Activated naive CD4-positive, alpha-beta T cell treated with anti-CD3 and anti-CD28 coated beads, Interleukin-2, amount 50 U/mL, for 16 hours (primary cell): ENCODE data around the gene SRMS.

Source experiments
- DNase-seq: peaks from one replicate; pipeline ENCODE4 v3.0.0-alpha.2; 2020

SRMS gene

DNA sequence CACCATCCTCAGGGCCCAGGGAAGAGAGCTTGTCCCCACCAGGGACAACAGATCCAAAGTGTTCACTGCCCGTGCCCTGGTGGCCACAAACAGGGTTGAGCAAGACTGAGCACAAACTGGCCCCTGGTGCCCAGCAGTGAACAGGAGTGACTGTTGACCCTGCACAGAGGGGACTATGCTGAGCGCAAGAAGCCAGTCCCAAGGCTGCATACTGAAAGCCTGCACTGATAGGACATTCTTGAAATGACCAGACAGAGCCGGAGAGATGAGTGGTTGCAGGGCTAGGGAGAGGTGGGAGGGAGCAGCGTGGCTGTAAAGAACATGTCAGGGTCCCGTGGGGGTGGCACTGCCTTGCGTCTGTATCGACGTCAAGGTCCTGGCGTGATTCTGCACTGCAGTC, 3.5 kb upstream of the SRMS start:
- DNase-seq: no peak

DNA sequence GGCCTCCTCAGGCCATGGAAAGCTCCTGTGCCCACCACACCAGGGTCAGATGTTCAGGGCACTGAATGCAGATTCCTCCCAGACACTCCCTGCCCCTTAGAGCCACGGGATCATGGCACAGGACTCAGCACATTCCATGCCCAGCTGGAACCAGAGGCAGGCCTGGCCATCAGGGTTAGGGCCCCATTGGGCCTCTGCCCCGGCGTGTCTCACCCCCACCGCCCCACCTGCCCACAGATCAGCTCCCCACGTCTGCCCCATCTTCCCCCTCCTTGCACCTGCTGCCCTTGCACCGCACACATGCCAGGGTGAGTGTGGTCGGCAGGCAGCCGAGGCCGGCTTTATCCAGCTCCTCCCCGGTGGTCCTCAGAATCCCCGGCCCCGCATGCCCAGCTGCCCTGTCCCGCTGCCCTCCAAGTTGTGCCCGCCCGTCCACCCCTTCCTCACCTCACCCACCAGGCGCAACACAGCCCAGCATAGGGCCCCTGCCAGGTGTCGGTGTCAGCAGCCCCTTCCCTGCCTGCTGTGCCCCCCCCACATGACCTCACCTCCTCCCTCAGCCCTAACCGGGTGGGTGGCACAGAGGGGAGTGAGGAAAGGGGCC, 2.2 kb upstream of the SRMS start:
- no peak for DNase-seq

DNA sequence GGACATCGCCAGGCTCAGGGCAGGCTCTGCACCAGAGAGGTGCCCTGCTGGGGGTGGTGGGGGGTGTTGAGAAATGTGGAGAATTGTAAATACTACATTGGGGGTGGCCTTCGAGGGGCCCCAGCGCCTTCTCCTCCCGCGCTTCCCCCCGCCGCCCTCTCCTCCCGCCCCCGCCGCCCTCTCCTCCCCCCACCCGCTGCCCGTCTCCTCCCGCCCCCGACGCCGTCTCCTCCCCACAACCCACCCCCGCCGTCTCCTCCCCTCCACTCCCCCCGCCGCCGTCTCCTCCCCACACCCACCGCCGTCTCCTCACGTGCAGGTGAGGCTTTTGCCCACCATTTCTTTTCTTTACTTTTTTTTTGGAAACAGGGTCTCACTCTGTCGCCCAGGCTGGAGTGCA, 1.5 kb upstream of the SRMS start:
- DNase-seq: no peak

DNA sequence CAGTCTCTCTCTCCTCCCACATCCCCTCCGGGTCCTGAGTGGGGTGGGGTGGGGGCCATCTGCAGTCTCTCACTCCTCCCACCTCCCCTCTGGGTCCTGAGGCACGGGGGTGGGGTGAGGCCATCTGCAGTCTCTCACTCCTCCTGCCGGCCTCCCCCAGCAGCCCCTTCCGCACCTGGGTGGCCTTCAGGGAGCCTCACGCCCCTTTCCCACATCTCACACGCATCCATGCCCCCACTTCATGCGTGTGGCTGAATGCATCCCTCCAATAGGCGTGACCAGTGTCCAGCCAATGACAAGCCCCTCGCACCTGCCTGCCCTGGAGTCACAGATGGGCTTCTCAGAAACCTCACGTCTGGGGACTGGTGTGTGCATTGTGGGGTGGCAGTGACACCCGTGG, 993 bp upstream of the SRMS start:
- no peak for DNase-seq

- no peak for DNase-seq
Measured at GRCh38 chr20:63546956-63547724, 409 bp downstream of the SRMS start.

- no peak for DNase-seq
Measured at GRCh38 chr20:63546256-63546955, 1.1 kb downstream of the SRMS start.

GRCh38 chr20:63545814-63546213, 1.7 kb downstream of the SRMS start:
- DNase-seq: no peak

- no peak for DNase-seq
Measured at GRCh38 chr20:63544958-63545516, 2.5 kb downstream of the SRMS start.

GRCh38 chr20:63544241-63544957, 3.1 kb downstream of the SRMS start:
- no peak for DNase-seq

DNA sequence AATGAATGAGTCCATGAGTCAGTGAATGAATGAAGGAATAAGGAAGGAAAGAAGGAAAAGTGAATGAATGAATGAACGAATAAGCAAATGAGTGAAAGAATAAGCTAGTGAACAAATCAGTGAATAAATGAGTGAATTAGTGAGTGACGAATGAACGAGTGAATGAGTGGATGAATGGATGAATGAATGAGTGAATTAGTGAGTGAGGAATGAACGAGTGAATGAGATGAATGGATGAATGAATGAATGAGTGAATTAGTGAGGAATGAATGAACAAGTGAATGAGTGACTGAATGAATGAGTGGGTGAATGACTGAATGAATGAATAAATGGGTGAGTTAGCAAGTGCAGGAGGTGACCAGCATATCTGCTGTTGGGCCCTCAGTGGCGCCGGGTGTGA, 3.8 kb downstream of the SRMS start:
- DNase-seq: no peak

DNA sequence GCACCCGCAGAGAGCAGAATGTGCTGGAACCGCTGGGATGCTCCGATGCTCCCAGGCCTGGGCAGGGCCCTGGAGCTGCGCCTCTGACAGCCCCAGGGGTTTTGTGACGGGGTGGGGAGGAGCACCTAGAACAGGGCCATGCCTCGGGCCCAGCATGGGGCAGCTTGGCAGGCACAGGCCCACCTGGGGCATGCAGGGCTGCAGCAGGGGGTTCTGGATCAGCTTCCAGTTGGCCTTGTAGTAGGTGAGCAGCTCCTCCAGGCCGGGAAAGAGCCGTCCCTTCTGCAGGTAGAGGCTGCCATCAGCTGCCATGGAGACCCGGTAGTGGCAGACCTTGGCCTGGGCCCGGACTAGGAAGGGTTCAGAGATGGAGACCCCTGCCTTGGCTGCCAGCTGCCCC, 4.4 kb downstream of the SRMS start:
- DNase-seq: no peak

- DNase-seq: no peak
Measured at GRCh38 chr20:63542696-63543095, 4.9 kb downstream of the SRMS start.

GRCh38 chr20:63542031-63542559, 5.5 kb downstream of the SRMS start:
- DNase-seq: no peak

DNA sequence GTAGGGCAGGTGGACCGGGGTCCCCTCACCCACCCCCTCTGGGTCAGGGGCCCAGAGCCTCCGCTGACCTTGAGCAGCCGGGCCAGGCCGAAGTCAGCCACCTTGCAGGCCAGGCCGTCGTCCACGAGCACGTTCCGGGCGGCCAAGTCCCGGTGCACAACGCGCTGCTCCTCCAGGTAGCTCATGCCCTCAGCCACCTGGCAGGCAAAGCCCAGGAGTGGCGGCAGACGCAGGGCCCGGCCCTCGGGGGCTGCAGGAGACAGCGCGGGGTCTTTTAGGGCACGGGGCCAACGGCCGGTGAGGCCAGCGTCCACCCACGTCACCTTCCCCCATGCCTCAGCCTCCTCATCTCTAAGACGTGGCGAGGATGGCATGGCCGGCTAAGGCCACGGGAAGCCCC, 6.2 kb downstream of the SRMS start:
- no peak for DNase-seq

DNA sequence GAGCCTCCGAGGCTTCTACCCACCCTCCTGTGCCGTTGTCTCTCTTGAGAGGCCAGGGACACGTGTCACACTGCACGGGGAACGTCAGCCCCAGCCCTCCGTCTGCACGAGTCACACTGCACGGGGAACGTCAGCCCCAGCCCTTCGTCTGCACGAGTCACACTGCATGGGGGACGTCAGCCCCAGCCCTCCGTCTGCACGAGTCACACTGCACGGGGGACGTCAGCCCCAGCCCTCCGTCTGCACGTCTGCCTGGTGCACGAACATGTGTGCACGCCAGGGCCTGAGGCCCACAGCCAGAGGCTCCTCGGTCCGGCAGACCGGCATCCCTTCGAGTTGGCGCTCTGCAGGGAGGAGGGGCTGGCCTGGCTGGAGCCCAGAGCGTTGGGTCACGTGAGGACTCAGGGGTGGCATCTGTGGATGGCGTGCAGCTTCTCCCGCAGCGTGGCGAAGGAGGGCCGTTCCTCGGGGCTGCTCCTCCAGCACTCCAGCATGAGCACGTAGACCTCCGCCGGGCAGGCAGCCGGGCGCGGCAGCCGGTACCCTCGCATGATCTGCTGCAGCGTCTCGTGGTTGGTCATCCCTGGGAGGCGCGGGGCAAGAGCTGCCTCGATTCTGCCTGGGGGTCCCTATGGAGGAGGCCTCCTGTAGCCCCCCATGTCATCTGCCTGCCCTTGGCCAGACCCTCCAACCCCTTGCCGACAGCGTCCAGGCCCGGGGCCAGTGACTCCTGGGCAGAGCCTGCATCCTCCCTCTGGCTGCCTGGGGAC, 6.9 kb downstream of the SRMS start:
- no peak for DNase-seq

GRCh38 chr20:63539441-63540370, 7.8 kb downstream of the SRMS start:
- DNase-seq: no peak

- no peak for DNase-seq
Measured at GRCh38 chr20:63539092-63539430, 8.5 kb downstream of the SRMS start.

DNA sequence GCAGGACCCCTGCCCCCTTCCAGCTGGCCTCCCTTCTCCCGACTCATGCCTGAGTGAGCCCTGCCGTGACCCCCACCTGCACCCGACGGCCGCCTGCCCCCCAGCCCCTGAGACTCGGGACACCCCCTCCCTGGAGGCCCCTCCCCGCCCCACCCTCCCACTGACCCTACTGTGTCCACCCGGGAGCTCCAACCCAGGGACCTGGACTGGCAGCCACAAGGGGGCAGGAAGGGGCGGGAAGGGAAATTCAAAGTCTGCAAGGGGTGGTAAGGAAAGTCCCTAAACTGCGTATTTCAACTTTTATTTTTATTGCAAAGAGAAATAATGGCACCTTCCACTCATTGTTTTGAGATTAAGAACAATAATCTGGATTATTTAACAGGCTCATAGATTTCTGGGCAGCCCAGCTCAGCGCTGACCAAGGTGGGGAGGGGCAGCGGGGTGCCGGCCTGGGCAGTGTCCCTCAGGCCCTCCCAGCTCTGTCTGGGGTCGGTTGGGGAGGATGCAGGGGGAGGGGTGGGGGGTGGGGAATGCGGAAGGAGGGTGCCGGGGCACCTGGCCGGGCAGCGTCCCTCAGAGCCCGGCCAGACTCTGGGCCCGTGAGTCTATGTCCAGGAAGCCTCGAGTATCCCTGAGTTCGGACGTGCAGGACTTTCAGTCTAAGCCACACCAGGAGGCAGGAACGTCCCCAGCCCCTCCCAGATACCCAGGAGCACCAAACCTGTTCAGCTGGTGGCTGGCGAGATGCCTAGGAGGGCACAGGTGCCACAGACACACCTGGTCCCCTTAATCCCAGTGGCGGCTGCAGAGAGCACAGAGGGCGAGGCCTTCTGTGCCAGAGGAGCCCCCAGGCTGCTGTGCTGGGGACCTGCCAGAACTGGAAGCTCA, 9.1 kb downstream of the SRMS start:
- DNase-seq: no peak

DNA sequence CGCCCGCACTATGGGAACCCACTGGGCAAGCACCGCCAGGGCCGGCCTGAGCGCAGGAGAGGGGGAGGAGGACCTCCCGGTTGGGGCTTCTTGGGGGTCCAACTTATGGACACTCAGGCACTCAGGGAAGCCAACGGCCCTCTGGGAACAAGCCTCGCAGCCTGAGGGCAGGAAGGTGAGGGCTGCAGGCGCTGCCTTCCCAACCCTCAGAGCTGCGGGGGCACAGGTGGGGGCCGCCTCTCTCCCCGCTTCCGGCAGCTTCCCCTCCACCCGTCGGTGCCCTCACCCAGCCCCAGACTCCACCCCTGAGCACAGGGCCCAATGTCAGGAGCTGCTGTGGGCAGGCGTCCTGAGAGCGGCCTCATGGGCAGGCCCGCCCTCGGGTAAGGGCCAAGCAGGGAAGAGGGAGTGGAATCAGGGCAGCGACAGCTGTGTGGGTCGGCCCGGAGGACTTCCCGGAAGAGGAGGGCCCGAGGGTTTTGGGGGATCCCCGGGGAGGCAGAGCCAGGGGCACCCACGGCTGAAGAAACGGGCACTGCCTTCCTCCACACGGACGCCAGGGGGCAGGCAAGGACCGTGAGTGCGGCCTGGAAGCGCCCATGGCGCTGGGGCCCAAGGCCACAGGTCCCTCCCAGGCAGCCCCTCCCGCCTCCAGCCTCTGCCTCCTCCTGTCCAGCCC, 9.9 kb downstream of the SRMS start:
- DNase-seq: peak; percentile 92
